Spleen (tissue), 11 donors: ENCODE results near the gene CABLES1. TPM values are rescaled to one million over a fixed set of nuclear protein-coding genes. Genes with fewer than 3 reads are reported as not detected.

ENCODE experiments used
- DNase-seq: peaks from one replicate; pipeline ENCODE4 v3.0.0-alpha.2; 2020
- H3K27ac ChIP-seq, 8 donors: fragments of 200-600 bp; sonication (generic) in 7 of 8; 1 replicate in 4 of 8; 2 replicates in 4 of 8; pipeline versions ENCODE4 v1.5.0 to v1.8.0; 2016 to 2021; ENCODE audit warnings: inconsistent platforms in 4 of 8, mild to moderate bottlenecking in 4 of 8, moderate library complexity in 1 of 8
- H3K27me3 ChIP-seq, 7 donors: fragments of 200-600 bp; sonication (generic) in 6 of 7; replicated peaks in 1 of 7; 1 replicate in 4 of 7; 2 replicates in 3 of 7; pipeline versions ENCODE4 v1.5.0 to v1.8.0; 2016 to 2021; ENCODE audit warnings: inconsistent platforms in 3 of 7, mild to moderate bottlenecking in 1 of 7
- H3K36me3 ChIP-seq, 6 donors: fragments of 200-600 bp; sonication (generic) in 5 of 6; 1 replicate in 4 of 6; 2 replicates in 2 of 6; pipeline versions ENCODE4 v1.5.0 to v1.8.0; 2016 to 2021; ENCODE audit warnings: inconsistent platforms in 2 of 6
- H3K4me1 ChIP-seq, 6 donors: fragments of 200-600 bp; sonication (generic) in 5 of 6; 1 replicate in 3 of 6; 2 replicates in 3 of 6; pipeline versions ENCODE4 v1.5.0 to v1.8.0; 2016 to 2021; ENCODE audit warnings: inconsistent platforms in 3 of 6
- H3K4me3 ChIP-seq, 8 donors: fragments of 200-600 bp; sonication (generic) in 7 of 8; 1 replicate in 4 of 8; 2 replicates in 4 of 8; pipeline versions ENCODE4 v1.5.0 to v1.8.0; 2016 to 2021; ENCODE audit warnings: inconsistent platforms in 4 of 8, mild to moderate bottlenecking in 4 of 8, moderate library complexity in 2 of 8
- H3K9me3 ChIP-seq, 8 donors: fragments of 200-600 bp; sonication (generic) in 7 of 8; 1 replicate in 4 of 8; 2 replicates in 4 of 8; pipeline versions ENCODE4 v1.5.0 to v1.8.0; 2016 to 2021; ENCODE audit warnings: inconsistent platforms in 4 of 8
- POLR2A ChIP-seq, 3 donors: fragments of 450-650 bp; IDR thresholded peaks; one replicate each; pipeline ENCODE4 v1.5.1; 2017; ENCODE audit warnings: antibody characterized with exemption in 3 of 3, mild to moderate bottlenecking in 1 of 3
- POLR2AphosphoS5 ChIP-seq, 3 donors: sonication (generic); formaldehyde crosslinking; IDR thresholded peaks; one replicate each; pipeline ENCODE4 v1.5.1; 2017; ENCODE audit warnings: antibody characterized with exemption in 3 of 3
- WGBS, 5 donors: extraction: QIAGEN DNeasy Blood & Tissue Kit in 3 of 5; methylation state at CpG; one replicate each; pipeline versions ENCODE4 v1.1.5 to v1.1.7; 2013 to 2018; 5-methylcytosine and 5-hydroxymethylcytosine counted together
- intact Hi-C: fragments of 100-400 bp; cut with DNase I; formaldehyde crosslinking; loops from one replicate; pipeline ENCODE4 v1.15.0; 2023; ENCODE audit warnings: low total_unique reads
- polyA plus RNA-seq, 3 donors: library from polyadenylated mRNA; stranded (reverse); fragments of 200-250 nt; gene quantifications; one replicate each; pipeline ENCODE4 v1.2.1, GENCODE V29; 2013
- total RNA-seq, 7 donors: library from RNA; depleted of rRNA in 3 of 7; stranded (reverse); fragments of >200 nt in 3 of 7; fragmentation: NEBNext Ultra II Directional in 4 of 7; extraction: Animal tissue kit (Norgen Biotek cat#: 25700) in 4 of 7; gene quantifications; one replicate each; pipeline versions ENCODE4 v1.1.0 to v1.2.1, GENCODE V29; 2016 to 2021
- TF ChIP-seq, protein P1 (sequence below), 11 experiments: fragments of 200-600 bp in 7 of 11; fragments of 450-650 bp in 4 of 11; sonication (generic) in 4 of 11; IDR thresholded peaks in 8 of 11; conservative IDR thresholded peaks in 3 of 11; 1 replicate in 7 of 11; 2 replicates in 4 of 11; pipeline versions ENCODE4 v1.4.0 to v1.8.0; 2016 to 2021; ENCODE audit warnings: antibody characterized with exemption in 11 of 11, inconsistent platforms in 4 of 11, mild to moderate bottlenecking in 1 of 11
- donor health status: healthy with polysubstance abuse.
- donor health status: DM: no; HTN: no; CAD: no; lungs with moderate emphysema.
- donor health status: DM: no; HTN: no; CAD: no.
- donor health status: Bipolar disorder and iron deficiency.
- donor health status: healthy.
- donor health status: DM: no; HTN: no; CAD: no.
- donor health status: DM: yes; HTN: yes; CAD: no.

Gene CABLES1
- total and polyA plus RNA-seq, 10 donors = 1.7 to 18.7 (median 6.0) TPM

DNA sequence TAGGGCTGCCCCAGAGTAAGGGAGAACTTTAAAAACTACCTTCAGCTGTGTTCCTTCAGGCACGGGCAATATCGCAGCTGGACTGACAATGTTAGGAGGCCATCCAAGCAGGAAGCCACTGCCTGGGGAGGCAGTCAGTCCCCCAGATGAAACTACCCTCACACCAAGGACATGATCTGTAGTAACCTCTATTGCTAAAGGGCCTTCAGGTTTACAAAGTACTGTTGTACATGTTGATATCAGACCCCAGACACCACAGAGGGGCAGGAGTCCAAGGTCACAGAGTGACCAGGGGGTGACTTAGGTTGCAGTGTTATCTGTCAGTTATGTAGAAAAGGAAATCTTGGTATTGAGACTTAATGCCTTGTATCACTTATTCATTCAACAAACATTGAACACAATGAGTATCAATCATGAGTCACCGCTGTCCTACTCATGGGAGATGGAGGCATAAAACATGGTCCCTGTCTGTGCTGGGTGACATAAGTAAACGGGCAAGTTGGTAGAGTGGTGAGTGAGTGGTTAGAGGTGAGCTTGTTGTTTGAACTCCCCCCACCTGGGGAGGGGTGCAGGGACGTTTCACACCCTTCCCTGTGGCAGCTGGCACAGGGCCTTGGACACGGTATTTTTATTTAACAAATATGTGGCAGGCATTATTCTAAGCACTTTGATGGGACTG, 7.1 kb downstream of the CABLES1 start:
- Histone ChIP-seq H3K4me1 (peaks cover 19 to 50% (median 34%) of the 10 kb centered on the region in 6 donors), H3K36me3 (no peaks in the 10 kb centered on the region), H3K4me3 (no peak overlapping the region), H3K9me3 (no peaks in the 10 kb centered on the region), H3K27ac (peak overlapping the region in 1 of 8 donors; percentile 15), H3K27me3 (peaks cover 0 to 14% (median 0%) of the 10 kb centered on the region in 7 donors)
- DNase-seq = no peak
- intact Hi-C loops = no loop called here
- 49 to 76% (median 62%) methylated on average over 6 of the region's 6 CpGs for WGBS, 5 donors
- no peak for TF ChIP-seq POLR2A (IDR thresholded peaks at IDR 0.05)

DNA sequence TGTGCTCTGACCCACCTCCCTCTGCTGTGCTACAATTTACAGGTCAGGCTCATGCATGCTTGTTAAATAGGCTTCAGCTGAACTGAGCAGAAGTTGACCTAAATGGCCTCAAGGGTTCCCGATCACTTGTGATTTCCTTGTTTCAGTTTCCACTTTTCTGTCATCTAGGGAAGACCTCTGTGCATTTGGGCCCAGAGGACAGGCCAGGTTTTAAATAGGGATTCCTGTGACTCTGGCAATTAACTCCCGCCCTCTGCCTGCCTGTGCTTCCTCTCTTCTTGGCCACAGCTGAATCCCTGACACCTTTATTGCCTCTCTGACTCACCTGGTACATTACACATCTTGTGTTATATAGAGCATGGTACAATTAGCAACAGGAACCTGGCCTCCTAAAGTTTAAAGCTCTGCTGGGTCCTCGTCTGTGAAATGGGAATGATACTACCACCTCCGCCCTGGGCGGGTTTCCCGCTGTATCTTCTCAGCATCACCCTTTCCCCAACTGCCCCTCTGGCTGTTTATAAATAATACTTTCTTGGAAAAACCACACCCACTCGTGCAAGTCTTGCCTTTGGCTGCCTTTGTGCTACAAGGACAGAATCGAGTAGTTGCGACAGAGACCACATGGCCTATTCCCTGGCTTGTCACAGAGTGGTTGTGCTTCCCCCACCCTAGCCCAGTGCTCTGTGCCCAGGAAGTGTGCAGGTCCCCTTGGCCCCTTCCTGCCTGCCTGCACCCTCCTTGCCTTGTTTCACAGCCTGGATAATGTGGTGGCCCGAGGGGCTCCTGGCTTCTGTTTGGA, 7.9 kb downstream of the CABLES1 start:
- 44 to 58% (median 50%) methylated on average over 10 of the region's 10 CpGs for WGBS, 5 donors
- no peak for DNase-seq
- no peak overlapping the region for H3K4me3 ChIP-seq

DNA sequence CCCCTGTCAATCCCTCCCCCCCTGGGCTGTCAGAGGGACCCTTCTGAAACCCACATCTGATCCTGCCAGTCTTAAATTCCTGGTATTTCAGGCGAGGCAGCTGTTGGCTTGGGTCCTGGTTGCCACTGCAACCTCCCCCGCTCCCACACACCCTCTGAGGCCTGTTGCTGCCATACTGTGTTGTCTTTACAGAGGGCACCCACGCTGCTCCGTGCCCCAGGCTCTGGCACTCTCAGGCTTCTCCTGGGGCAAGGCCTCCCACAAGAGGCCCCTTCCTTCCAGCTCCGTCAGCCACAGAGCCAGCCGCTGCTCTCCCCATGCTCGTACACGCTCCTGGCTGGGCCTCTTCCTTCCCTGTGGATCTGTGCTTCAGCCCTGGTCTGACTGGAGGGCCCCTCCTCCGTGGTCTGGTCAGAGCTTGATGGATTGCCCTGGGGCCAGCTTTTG, 8.6 kb downstream of the CABLES1 start:
- H3K27ac ChIP-seq = peak overlapping the region in 6 of 8 donors; percentile 3 to 48 (median 34)
- no peaks in the 10 kb centered on the region for H3K27me3 ChIP-seq
- DNase-seq = no peak
- no peaks in the 10 kb centered on the region for H3K36me3 ChIP-seq
- no peak overlapping the region for H3K4me3 ChIP-seq
- H3K4me1 ChIP-seq = peaks cover 19 to 41% (median 31%) of the 10 kb centered on the region in 6 donors
- no peaks in the 10 kb centered on the region for H3K9me3 ChIP-seq
- TF ChIP-seq, protein P1, sequence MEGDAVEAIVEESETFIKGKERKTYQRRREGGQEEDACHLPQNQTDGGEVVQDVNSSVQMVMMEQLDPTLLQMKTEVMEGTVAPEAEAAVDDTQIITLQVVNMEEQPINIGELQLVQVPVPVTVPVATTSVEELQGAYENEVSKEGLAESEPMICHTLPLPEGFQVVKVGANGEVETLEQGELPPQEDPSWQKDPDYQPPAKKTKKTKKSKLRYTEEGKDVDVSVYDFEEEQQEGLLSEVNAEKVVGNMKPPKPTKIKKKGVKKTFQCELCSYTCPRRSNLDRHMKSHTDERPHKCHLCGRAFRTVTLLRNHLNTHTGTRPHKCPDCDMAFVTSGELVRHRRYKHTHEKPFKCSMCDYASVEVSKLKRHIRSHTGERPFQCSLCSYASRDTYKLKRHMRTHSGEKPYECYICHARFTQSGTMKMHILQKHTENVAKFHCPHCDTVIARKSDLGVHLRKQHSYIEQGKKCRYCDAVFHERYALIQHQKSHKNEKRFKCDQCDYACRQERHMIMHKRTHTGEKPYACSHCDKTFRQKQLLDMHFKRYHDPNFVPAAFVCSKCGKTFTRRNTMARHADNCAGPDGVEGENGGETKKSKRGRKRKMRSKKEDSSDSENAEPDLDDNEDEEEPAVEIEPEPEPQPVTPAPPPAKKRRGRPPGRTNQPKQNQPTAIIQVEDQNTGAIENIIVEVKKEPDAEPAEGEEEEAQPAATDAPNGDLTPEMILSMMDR (IDR thresholded peaks at IDR 0.05 in 8 of 11, conservative IDR thresholded peaks at IDR 0.05 in 3 of 11) = no peak
- TF ChIP-seq POLR2AphosphoS5 (IDR thresholded peaks at IDR 0.05) = peak in 2 of 3 donors; percentile 27 to 48
- 25 to 40% (median 30%) methylated on average over 9 of the region's 9 CpGs for WGBS, 5 donors
- intact Hi-C loops = no loop called here

More for the DNA sequence above, 7.9 kb downstream of the CABLES1 start:
- TF ChIP-seq, protein P1 (IDR thresholded peaks at IDR 0.05 in 8 of 11, conservative IDR thresholded peaks at IDR 0.05 in 3 of 11) = no peak
- TF ChIP-seq POLR2AphosphoS5 (IDR thresholded peaks at IDR 0.05) (no peak), POLR2A (IDR thresholded peaks at IDR 0.05) (no peak)
- no peaks in the 10 kb centered on the region for H3K36me3 ChIP-seq
- peaks cover 19 to 42% (median 31%) of the 10 kb centered on the region in 6 donors for H3K4me1 ChIP-seq
- H3K27ac ChIP-seq = peak overlapping the region in 6 of 8 donors; percentile 3 to 48 (median 34)
- intact Hi-C loops = no loop called here
- H3K9me3 ChIP-seq = no peaks in the 10 kb centered on the region
- peaks cover 0 to 6% (median 0%) of the 10 kb centered on the region in 7 donors for H3K27me3 ChIP-seq

DNA sequence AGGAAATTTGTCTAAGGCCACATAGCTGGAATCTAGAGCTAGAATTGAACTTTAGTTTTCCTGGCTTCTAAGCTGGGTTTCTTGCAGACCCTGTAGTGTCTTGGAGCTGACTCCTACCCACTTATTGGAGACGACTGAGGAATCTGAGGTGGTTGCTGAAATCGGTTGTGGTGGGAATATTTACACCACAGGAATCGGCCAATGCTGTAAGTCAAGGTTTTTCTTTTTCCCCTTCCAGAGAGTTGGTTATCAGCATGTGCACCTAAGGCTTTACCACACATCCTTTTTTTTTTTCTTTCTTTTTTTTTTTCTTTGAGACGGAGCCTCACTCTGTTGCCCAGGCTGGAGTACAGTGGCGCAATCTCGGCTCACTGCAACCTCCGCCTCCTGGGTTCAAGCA, 9.4 kb downstream of the CABLES1 start:
- WGBS, 5 donors = 59 to 89% (median 68%) methylated on average over 4 to 7 of the region's 7 CpGs
- no peak overlapping the region for H3K27ac ChIP-seq
- no peak for TF ChIP-seq POLR2A (IDR thresholded peaks at IDR 0.05)
- TF ChIP-seq POLR2AphosphoS5 (IDR thresholded peaks at IDR 0.05) = no peak
- TF ChIP-seq, protein P1 (IDR thresholded peaks at IDR 0.05 in 8 of 11, conservative IDR thresholded peaks at IDR 0.05 in 3 of 11) = no peak
- H3K4me1 ChIP-seq = peaks cover 19 to 41% (median 31%) of the 10 kb centered on the region in 6 donors
- H3K9me3 ChIP-seq = no peaks in the 10 kb centered on the region
- no peaks in the 10 kb centered on the region for H3K27me3 ChIP-seq
- no peak overlapping the region for H3K4me3 ChIP-seq
- intact Hi-C loops = no loop called here
- no peak for DNase-seq
- H3K36me3 ChIP-seq = no peaks in the 10 kb centered on the region
